ENCODE results near the gene HIPK2. TPM values are rescaled to one million over a fixed set of nuclear protein-coding genes. Genes with fewer than 3 reads are reported as not detected.

Gene HIPK2
- total and polyA plus RNA-seq, 2 of the 4 experiments (the other 2 are of a cell fraction): 22.0 to 27.1 TPM

- H3K27me3 ChIP-seq (ENCODE audit: control insufficient read depth, insufficient read depth, low read length): no peaks in the 10 kb centered on the region
- H3K14ac ChIP-seq (replicated peaks; ENCODE audit: low read depth, low read length): 0 out of 2 replicates have a peak overlapping the region, but pooled peaks have one; percentile 54
- no peak overlapping the region for H2BK20ac ChIP-seq (ENCODE audit: low read depth, low read length)
- peak overlapping the region; percentile 2; the same call in 1 of the 2 replicates for H3K23ac ChIP-seq (ENCODE audit: low read depth, low read length)
- CTCF ChIA-PET: no interaction called here
- H4K5ac ChIP-seq (ENCODE audit: low read depth, low read length): no peak overlapping the region
- ATAC-seq (ENCODE audit: low read depth) (peak; percentile 3; the same call in 1 of the 2 replicates), DNase-seq (no peak)
- H3K36me3 ChIP-seq (ENCODE audit: control insufficient read depth, insufficient read depth, low read length): peaks cover 57% of the 10 kb centered on the region
- in situ Hi-C loops (cut with MboI; ENCODE audit: low sequenced_read_pairs): no loop called here
- no peak overlapping the region for H3K9ac ChIP-seq (ENCODE audit: low read depth, low read length)
- no peak overlapping the region for H4K91ac ChIP-seq (ENCODE audit: insufficient read depth, low read depth, low read length)
- peak overlapping the region in 1 of 2 experiments; percentile 19; a peak in 1 of 4 replicates for H4K8ac ChIP-seq (ENCODE audit: low read depth in 2 of 2, low read length in 2 of 2)
- H3K4me3 ChIP-seq (ENCODE audit: insufficient read depth, low read depth, low read length): no peak overlapping the region
- peaks cover 75% of the 10 kb centered on the region for H4K20me1 ChIP-seq (ENCODE audit: insufficient read depth, low read length)
- no peak overlapping the region for H3K56ac ChIP-seq (ENCODE audit: extremely low read depth, insufficient read depth, low read length)
- H3K18ac ChIP-seq (ENCODE audit: low read depth, low read length): no peak overlapping the region
- POLR2A ChIA-PET (ENCODE audit: unreplicated experiment): no interaction called here
- H2BK120ac ChIP-seq (ENCODE audit: low read depth, low read length): 0 out of 2 replicates have a peak overlapping the region, but pooled peaks have one; percentile 18
- H3K4me1 ChIP-seq (ENCODE audit: control insufficient read depth, insufficient read depth, low read length): peaks cover 31% of the 10 kb centered on the region
- no peak overlapping the region for H2AFZ ChIP-seq (replicated peaks; ENCODE audit: low read length, poor library complexity)
- dilution Hi-C loops (cut with HindIII; ENCODE audit: low sequenced_read_pairs, unreplicated experiment): no loop called here
- H2BK15ac ChIP-seq (ENCODE audit: low read depth, low read length): no peak overlapping the region
- peak overlapping the region; percentile 46 for H2AK9ac ChIP-seq (replicated peaks; ENCODE audit: low read depth, low read length, poor library complexity)
- peaks cover 50 to 92% of the 10 kb centered on the region in 2 experiments for H3K79me1 ChIP-seq (ENCODE audit: low read depth in 1 of 2, low read length in 2 of 2)
- peak overlapping the region; percentile 38; the same call in 1 of the 2 replicates for H2AK5ac ChIP-seq (ENCODE audit: low read depth, low read length)
- peak; percentile 15; the same call in 1 of the 2 replicates for TF ChIP-seq CEBPB (IDR thresholded peaks at IDR 0.05; ENCODE audit: low read depth, low read length)
- TF ChIP-seq CTCF (conservative IDR thresholded peaks at IDR 0.05; ENCODE audit: low read depth, low read length): no peak
- TF ChIP-seq POLR2A (IDR thresholded peaks at IDR 0.05; ENCODE audit: low read depth, low read length): no peak
- peaks cover 41% of the 10 kb centered on the region for H3K9me1 ChIP-seq (ENCODE audit: insufficient read depth, low read length)
- no peaks in the 10 kb centered on the region; the same call in 1 of the 2 replicates for H3K9me3 ChIP-seq (ENCODE audit: control insufficient read depth, insufficient read depth, low read length)
- WGBS, 2 experiments (ENCODE audit: extremely low coverage in 2 of 2, insufficient read length in 1 of 2): 83% methylated on average over 2 of the region's 5 CpGs; no CpG with 5 or more reads in 1 of the 2 experiments
- intact Hi-C loops (cut with micrococcal nuclease): no loop called here
- H3K4me2 ChIP-seq (ENCODE audit: low read depth, low read length): no peak overlapping the region
- H3K27ac ChIP-seq (ENCODE audit: insufficient read depth, low read length): no peak overlapping the region
- no TSS peak for BruUV-seq (replicated peaks)
- no peak overlapping the region for H2BK5ac ChIP-seq (ENCODE audit: low read depth, low read length, poor library complexity, severe bottlenecking)
- no peak overlapping the region; the same call in 1 of the 2 replicates for H3K4ac ChIP-seq (ENCODE audit: low read depth, low read length)
These were observed 86.5 kb downstream of the HIPK2 start for GRCh38 chr7:139691253-139691781.

Measured in IMR-90 (cell line).